SK-N-SH (cell line): ENCODE results near the gene ANKS1B. TPM values are rescaled to one million over a fixed set of nuclear protein-coding genes. Genes with fewer than 3 reads are reported as not detected.

Experiments used
- CTCF ChIA-PET: fragments of 300-600, 350-600 bp; formaldehyde crosslinking; extraction: SDS; loops from one replicate; lab custom pipeline; 2021; lab: Yijun Ruan, JAX
- POLR2A ChIA-PET: fragments of 350-600 bp; sonication (Branson Sonifier 250); formaldehyde crosslinking; extraction: SDS; loops from one replicate; lab custom pipeline; 2020; ENCODE audit warnings: antibody characterized with exemption, inconsistent platforms; lab: Yijun Ruan, JAX
- DNase-seq: peaks from one replicate; pipeline ENCODE4 v3.0.0; 2012
- H2AFZ ChIP-seq: fragments of 200-600 bp; sonication (generic); 2 replicates; pipeline ENCODE4 v1.8.1; 2016; ENCODE audit warnings: antibody characterized with exemption, mild to moderate bottlenecking, low read depth
- H3F3A ChIP-seq: fragments of 200-600 bp; sonication (generic); replicated peaks from 2 replicates; pipeline ENCODE3; 2016; ENCODE audit warnings: antibody characterized with exemption, mild to moderate bottlenecking; ENCODE audit not compliant: insufficient read depth
- H3K27ac ChIP-seq, 2 experiments: fragments of 200-500 bp in 1 of 2; fragments of 200-600 bp in 1 of 2; sonication (Bioruptor generic) in 1 of 2; sonication (generic), shearing (Covaris generic) in 1 of 2; 2 replicates each; pipeline versions ENCODE4 v1.5.1 to v1.6.1; 2014 to 2016; ENCODE audit warnings: low read depth in 2 of 2, inconsistent platforms in 1 of 2, low read length in 1 of 2, mild to moderate bottlenecking in 1 of 2, mixed read lengths in 1 of 2
- H3K27me3 ChIP-seq: fragments of 200-600 bp; sonication (generic), shearing (Covaris generic); 2 replicates; pipeline ENCODE4 v1.6.1; 2016; ENCODE audit warnings: mixed run types; ENCODE audit not compliant: insufficient read depth
- H3K36me3 ChIP-seq, 2 experiments: fragments of 200-500 bp in 1 of 2; fragments of 200-600 bp in 1 of 2; sonication (Bioruptor generic) in 1 of 2; sonication (generic) in 1 of 2; replicated peaks in 1 of 2; 2 replicates each; pipeline versions ENCODE3 to v1.5.1; 2014 to 2016; ENCODE audit warnings: low read length in 1 of 2, mild to moderate bottlenecking in 1 of 2; ENCODE audit not compliant: insufficient read depth in 2 of 2, control insufficient read depth in 1 of 2
- H3K4me1 ChIP-seq, 2 experiments: fragments of 200-500 bp in 1 of 2; fragments of 200-600 bp in 1 of 2; sonication (Bioruptor generic) in 1 of 2; sonication (generic), shearing (Covaris generic) in 1 of 2; 2 replicates each; pipeline versions ENCODE4 v1.5.1 to v1.6.1; 2014 to 2016; ENCODE audit warnings: low read depth in 1 of 2, low read length in 1 of 2, mixed run types in 1 of 2; ENCODE audit not compliant: insufficient read depth in 2 of 2, control insufficient read depth in 1 of 2
- H3K4me2 ChIP-seq: fragments of 200-600 bp; sonication (generic), shearing (Covaris generic); 2 replicates; pipeline ENCODE4 v1.6.1; 2017; ENCODE audit warnings: mixed run types
- H3K4me3 ChIP-seq, 2 experiments: fragments of 200-500 bp in 1 of 2; fragments of 200-600 bp in 1 of 2; sonication (Bioruptor generic) in 1 of 2; sonication (generic), shearing (Covaris generic) in 1 of 2; 2 replicates each; pipeline versions ENCODE4 v1.5.1 to v1.8.1; 2014 to 2016; ENCODE audit warnings: low read depth in 2 of 2, inconsistent platforms in 1 of 2, low read length in 1 of 2, mild to moderate bottlenecking in 1 of 2, mixed read lengths in 1 of 2, moderate library complexity in 1 of 2
- H3K79me2 ChIP-seq: fragments of 200-600 bp; sonication (generic); 2 replicates; pipeline ENCODE4 v1.8.1; 2017; ENCODE audit warnings: mild to moderate bottlenecking; ENCODE audit not compliant: insufficient read depth
- H3K9ac ChIP-seq: fragments of 200-600 bp; sonication (generic); 2 replicates; pipeline ENCODE4 v1.6.1; 2017; ENCODE audit warnings: mixed run types
- H3K9me2 ChIP-seq: fragments of 200-600 bp; sonication (generic); 2 replicates; pipeline ENCODE4 v1.6.1; 2017; ENCODE audit warnings: mixed run types
- H3K9me3 ChIP-seq: fragments of 200-600 bp; sonication (generic); 2 replicates; pipeline ENCODE4 v1.6.1; 2017; ENCODE audit warnings: mixed run types, mild to moderate bottlenecking, moderate library complexity
- H4K20me1 ChIP-seq: fragments of 200-600 bp; sonication (generic); 2 replicates; pipeline ENCODE4 v1.6.1; 2017; ENCODE audit warnings: mild to moderate bottlenecking, mixed run types; ENCODE audit not compliant: insufficient read depth
- EZH2phosphoT487 ChIP-seq: fragments of 200-600 bp; sonication (generic); IDR thresholded peaks from 2 replicates; pipeline ENCODE4 v1.6.1; 2017; ENCODE audit warnings: low read depth, mixed run types, mild to moderate bottlenecking, antibody characterized with exemption, moderate library complexity, borderline replicate concordance
- GATA2 ChIP-seq: sonication (generic); formaldehyde crosslinking; IDR thresholded peaks from 2 replicates; pipeline ENCODE4 v1.5.0; 2020; ENCODE audit warnings: mild to moderate bottlenecking, missing genetic modification reagents
- MEF2A ChIP-seq: IDR thresholded peaks from 2 replicates; pipeline ENCODE4 v1.4.0; 2012; ENCODE audit warnings: low read depth, borderline replicate concordance
- MXI1 ChIP-seq: IDR thresholded peaks from 2 replicates; pipeline ENCODE4 v1.6.1; 2012; ENCODE audit warnings: mild to moderate bottlenecking, low read depth, low read length, improper control_type of control experiment
- NFIC ChIP-seq: IDR thresholded peaks from 2 replicates; pipeline ENCODE4 v1.4.0; 2012; ENCODE audit warnings: borderline replicate concordance
- NRF1 ChIP-seq: IDR thresholded peaks from 2 replicates; pipeline ENCODE4 v1.6.1; 2012; ENCODE audit warnings: low read depth, mild to moderate bottlenecking, low read length
- POLR2AphosphoS5 ChIP-seq: IDR thresholded peaks from 2 replicates; pipeline ENCODE4 v1.6.1; 2012; ENCODE audit warnings: low read depth, low read length
- SIN3A ChIP-seq: IDR thresholded peaks from 2 replicates; pipeline ENCODE4 v1.6.1; 2012; ENCODE audit warnings: low read depth, mild to moderate bottlenecking, low read length, moderate library complexity, borderline replicate concordance
- SMC3 ChIP-seq: IDR thresholded peaks from 2 replicates; pipeline ENCODE4 v1.6.1; 2012; ENCODE audit warnings: low read depth, low read length, improper control_type of control experiment
- TAF1 ChIP-seq: IDR thresholded peaks from 2 replicates; pipeline ENCODE4 v1.6.1; 2012; ENCODE audit warnings: low read depth, mild to moderate bottlenecking, low read length, moderate library complexity, borderline replicate concordance
- WGBS: methylation state at CpG from one replicate; pipeline ENCODE4 v1.1.6; 2017; ENCODE audit warnings: low lambda C conversion rate; 5-methylcytosine and 5-hydroxymethylcytosine counted together
- polyA plus RNA-seq, 3 experiments: library from polyadenylated mRNA; depleted of rRNA; stranded (reverse); fragments of >200 nt; gene quantifications; 2 replicates each; pipeline ENCODE4 v1.2.3, GENCODE V29; 2012
- TF ChIP-seq, protein P1 (sequence below): fragments of 150-350 bp; IDR thresholded peaks from 2 replicates; pipeline ENCODE4 v1.6.1; 2016; ENCODE audit warnings: mild to moderate bottlenecking, low read depth, low read length
- TF ChIP-seq, protein P2 (sequence below): IDR thresholded peaks from 2 replicates; pipeline ENCODE4 v1.6.1; 2012; ENCODE audit warnings: mild to moderate bottlenecking, low read depth, low read length, moderate library complexity
- TF ChIP-seq, protein P3 (sequence below): IDR thresholded peaks from 2 replicates; pipeline ENCODE4 v1.4.0; 2012; ENCODE audit warnings: low read depth, borderline replicate concordance
- TF ChIP-seq, protein P4 (sequence below): fragments of 150-350 bp; IDR thresholded peaks from 2 replicates; pipeline ENCODE4 v1.6.1; 2017; ENCODE audit warnings: antibody characterized with exemption, low read length, low read depth, borderline replicate concordance

Gene ANKS1B
- polyA plus RNA-seq, 1 of the 3 experiments (the other 2 are of a cell fraction), result 1.8 TPM

DNA sequence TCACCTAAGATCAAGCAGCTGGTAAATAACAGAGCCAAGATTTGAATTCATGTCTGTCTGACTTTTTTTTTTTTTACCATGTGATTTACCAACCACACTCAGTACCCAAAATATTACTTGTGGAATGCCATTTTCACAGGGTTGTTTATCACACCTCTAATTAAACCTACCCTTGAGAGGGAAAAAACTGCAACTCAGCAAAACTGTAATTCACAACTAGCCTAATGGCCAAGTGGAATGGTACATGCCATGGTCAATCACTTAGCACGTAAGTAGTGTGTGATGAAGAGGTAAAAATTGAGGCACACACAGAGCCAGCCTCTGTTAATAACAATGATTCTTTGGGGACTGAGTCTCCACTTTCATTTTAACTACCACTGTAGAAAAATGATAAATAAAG is 750.0 kb downstream of the ANKS1B start:
- no peaks in the 10 kb centered on the region for H3K79me2 ChIP-seq
- no peak for TF ChIP-seq MXI1
- TF ChIP-seq, protein P1, sequence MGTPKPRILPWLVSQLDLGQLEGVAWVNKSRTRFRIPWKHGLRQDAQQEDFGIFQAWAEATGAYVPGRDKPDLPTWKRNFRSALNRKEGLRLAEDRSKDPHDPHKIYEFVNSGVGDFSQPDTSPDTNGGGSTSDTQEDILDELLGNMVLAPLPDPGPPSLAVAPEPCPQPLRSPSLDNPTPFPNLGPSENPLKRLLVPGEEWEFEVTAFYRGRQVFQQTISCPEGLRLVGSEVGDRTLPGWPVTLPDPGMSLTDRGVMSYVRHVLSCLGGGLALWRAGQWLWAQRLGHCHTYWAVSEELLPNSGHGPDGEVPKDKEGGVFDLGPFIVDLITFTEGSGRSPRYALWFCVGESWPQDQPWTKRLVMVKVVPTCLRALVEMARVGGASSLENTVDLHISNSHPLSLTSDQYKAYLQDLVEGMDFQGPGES, result no peak
- no peak for TF ChIP-seq GATA2 (CRISPR knock-in tag)
- no peak for TF ChIP-seq EZH2phosphoT487
- no peak for TF ChIP-seq NFIC
- TF ChIP-seq, protein P2, sequence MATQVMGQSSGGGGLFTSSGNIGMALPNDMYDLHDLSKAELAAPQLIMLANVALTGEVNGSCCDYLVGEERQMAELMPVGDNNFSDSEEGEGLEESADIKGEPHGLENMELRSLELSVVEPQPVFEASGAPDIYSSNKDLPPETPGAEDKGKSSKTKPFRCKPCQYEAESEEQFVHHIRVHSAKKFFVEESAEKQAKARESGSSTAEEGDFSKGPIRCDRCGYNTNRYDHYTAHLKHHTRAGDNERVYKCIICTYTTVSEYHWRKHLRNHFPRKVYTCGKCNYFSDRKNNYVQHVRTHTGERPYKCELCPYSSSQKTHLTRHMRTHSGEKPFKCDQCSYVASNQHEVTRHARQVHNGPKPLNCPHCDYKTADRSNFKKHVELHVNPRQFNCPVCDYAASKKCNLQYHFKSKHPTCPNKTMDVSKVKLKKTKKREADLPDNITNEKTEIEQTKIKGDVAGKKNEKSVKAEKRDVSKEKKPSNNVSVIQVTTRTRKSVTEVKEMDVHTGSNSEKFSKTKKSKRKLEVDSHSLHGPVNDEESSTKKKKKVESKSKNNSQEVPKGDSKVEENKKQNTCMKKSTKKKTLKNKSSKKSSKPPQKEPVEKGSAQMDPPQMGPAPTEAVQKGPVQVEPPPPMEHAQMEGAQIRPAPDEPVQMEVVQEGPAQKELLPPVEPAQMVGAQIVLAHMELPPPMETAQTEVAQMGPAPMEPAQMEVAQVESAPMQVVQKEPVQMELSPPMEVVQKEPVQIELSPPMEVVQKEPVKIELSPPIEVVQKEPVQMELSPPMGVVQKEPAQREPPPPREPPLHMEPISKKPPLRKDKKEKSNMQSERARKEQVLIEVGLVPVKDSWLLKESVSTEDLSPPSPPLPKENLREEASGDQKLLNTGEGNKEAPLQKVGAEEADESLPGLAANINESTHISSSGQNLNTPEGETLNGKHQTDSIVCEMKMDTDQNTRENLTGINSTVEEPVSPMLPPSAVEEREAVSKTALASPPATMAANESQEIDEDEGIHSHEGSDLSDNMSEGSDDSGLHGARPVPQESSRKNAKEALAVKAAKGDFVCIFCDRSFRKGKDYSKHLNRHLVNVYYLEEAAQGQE, result no peak
- no peak for TF ChIP-seq SIN3A
- TF ChIP-seq MEF2A, result no peak
- TF ChIP-seq NRF1, result no peak
- TF ChIP-seq, protein P3, sequence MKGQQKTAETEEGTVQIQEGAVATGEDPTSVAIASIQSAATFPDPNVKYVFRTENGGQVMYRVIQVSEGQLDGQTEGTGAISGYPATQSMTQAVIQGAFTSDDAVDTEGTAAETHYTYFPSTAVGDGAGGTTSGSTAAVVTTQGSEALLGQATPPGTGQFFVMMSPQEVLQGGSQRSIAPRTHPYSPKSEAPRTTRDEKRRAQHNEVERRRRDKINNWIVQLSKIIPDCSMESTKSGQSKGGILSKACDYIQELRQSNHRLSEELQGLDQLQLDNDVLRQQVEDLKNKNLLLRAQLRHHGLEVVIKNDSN, result no peak
- TF ChIP-seq, all 33 proteins: peak for 0
- ChIA-PET POLR2A (no interaction called here), CTCF (interaction anchor here (1.0 kb wide), 1 partner anchor 156 kb away, joined by 3 read pairs; no protein-coding TSS in a partner anchor)
- Histone ChIP-seq H3K27me3 (no peaks in the 10 kb centered on the region), H4K20me1 (no peaks in the 10 kb centered on the region), H2AFZ (no peak overlapping the region), H3K4me2 (no peak overlapping the region), H3K4me3 (no peak overlapping the region), H3K36me3 (no peaks in the 10 kb centered on the region), H3K27ac (no peak overlapping the region), H3K4me1 (no peaks in the 10 kb centered on the region), H3K9me2 (no peaks in the 10 kb centered on the region), H3K9me3 (no peaks in the 10 kb centered on the region), H3K9ac (no peak overlapping the region), H3F3A (no peaks in the 10 kb centered on the region)
- DNase-seq, result no peak
- 41% methylated on average over 1 of the region's 1 CpG for WGBS

DNA sequence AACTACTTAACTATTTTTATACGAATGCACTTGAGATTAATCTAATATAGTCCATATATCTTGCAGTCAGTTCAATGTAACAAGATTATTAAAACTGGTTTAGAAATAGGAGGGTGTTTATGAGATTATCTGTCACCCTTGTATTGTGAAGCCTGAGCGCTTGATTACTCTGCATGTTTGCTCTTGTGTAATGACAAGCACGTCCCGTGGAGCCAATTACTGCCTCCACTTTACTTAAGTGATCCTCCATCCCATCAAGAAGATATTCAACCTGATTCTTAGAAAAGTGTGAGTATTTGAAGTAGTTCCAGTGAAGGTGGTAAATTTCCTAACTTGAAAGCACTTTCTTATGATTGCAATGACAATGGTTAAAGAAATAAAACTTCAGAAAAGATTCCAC is 752.4 kb downstream of the ANKS1B start:
- Histone ChIP-seq H3K36me3 (no peaks in the 10 kb centered on the region), H3K27me3 (no peaks in the 10 kb centered on the region), H3F3A (no peaks in the 10 kb centered on the region), H3K4me1 (no peaks in the 10 kb centered on the region), H3K9ac (no peak overlapping the region), H3K9me2 (no peaks in the 10 kb centered on the region), H3K27ac (no peak overlapping the region), H3K4me2 (no peak overlapping the region), H3K9me3 (no peaks in the 10 kb centered on the region), H3K79me2 (no peaks in the 10 kb centered on the region), H3K4me3 (no peak overlapping the region), H2AFZ (no peak overlapping the region), H4K20me1 (no peaks in the 10 kb centered on the region)
- DNase-seq, result no peak
- 52% methylated on average over 4 of the region's 4 CpGs for WGBS
- ChIA-PET CTCF (no interaction called here), POLR2A (no interaction called here)
- TF ChIP-seq POLR2AphosphoS5, result no peak
- TF ChIP-seq EZH2phosphoT487, result no peak
- TF ChIP-seq, protein P1, result no peak
- no peak for TF ChIP-seq SMC3
- TF ChIP-seq NFIC, result no peak
- TF ChIP-seq, protein P4, sequence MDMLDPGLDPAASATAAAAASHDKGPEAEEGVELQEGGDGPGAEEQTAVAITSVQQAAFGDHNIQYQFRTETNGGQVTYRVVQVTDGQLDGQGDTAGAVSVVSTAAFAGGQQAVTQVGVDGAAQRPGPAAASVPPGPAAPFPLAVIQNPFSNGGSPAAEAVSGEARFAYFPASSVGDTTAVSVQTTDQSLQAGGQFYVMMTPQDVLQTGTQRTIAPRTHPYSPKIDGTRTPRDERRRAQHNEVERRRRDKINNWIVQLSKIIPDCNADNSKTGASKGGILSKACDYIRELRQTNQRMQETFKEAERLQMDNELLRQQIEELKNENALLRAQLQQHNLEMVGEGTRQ, result no peak
- TF ChIP-seq, protein P3, result no peak
- no peak for TF ChIP-seq TAF1
